HepG2 (cell line): ENCODE data around the gene TAF13. TPM values are rescaled to one million over a fixed set of nuclear protein-coding genes. Genes with fewer than 3 reads are reported as not detected.

ENCODE experiments used
- ESRRA ChIP-seq: sonication (generic); formaldehyde crosslinking; IDR thresholded peaks from 2 replicates; pipeline ENCODE4 v1.5.1; 2020; ENCODE audit warnings: mild to moderate bottlenecking, low read depth, missing genetic modification reagents
- HCFC1 ChIP-seq: fragments of 150-350 bp; IDR thresholded peaks from 2 replicates; pipeline ENCODE4 v1.6.1; 2014; ENCODE audit warnings: low read depth, low read length
- HNRNPUL1 ChIP-seq: fragments of 200-400 bp; formaldehyde crosslinking; IDR thresholded peaks from 2 replicates; pipeline ENCODE4 v1.6.1; 2017; ENCODE audit warnings: low read depth, mild to moderate bottlenecking, low read length, moderate library complexity
- IKZF4 ChIP-seq: sonication (generic); formaldehyde crosslinking; IDR thresholded peaks from 2 replicates; pipeline ENCODE4 v1.5.1; 2020; ENCODE audit warnings: borderline replicate concordance, mild to moderate bottlenecking, low read depth, missing genetic modification reagents; ENCODE audit errors: not compliant biosample characterization
- IRF2 ChIP-seq: IDR thresholded peaks from 2 replicates; pipeline ENCODE4 v1.6.1; 2018; ENCODE audit warnings: missing genetic modification reagents, missing compliant biosample characterization
- KLF12 ChIP-seq: sonication (generic); formaldehyde crosslinking; IDR thresholded peaks from 2 replicates; pipeline ENCODE4 v1.4.0; 2020; ENCODE audit warnings: missing genetic modification reagents, borderline replicate concordance
- MXD4 ChIP-seq: IDR thresholded peaks from 2 replicates; pipeline ENCODE4 v1.6.1; 2016; ENCODE audit warnings: mild to moderate bottlenecking, missing biosample characterization, missing genetic modification reagents
- NFYC ChIP-seq: IDR thresholded peaks from 2 replicates; pipeline ENCODE4 v1.6.1; 2016; ENCODE audit warnings: missing genetic modification reagents, missing compliant biosample characterization
- POGZ ChIP-seq: sonication (generic); formaldehyde crosslinking; IDR thresholded peaks from 2 replicates; pipeline ENCODE4 v1.4.0; 2020; ENCODE audit warnings: mild to moderate bottlenecking, missing genetic modification reagents
- SIN3A ChIP-seq: IDR thresholded peaks from 2 replicates; pipeline ENCODE4 v1.6.1; 2011; ENCODE audit warnings: low read depth, mild to moderate bottlenecking, control low read depth, low read length, borderline replicate concordance
- SNAPC2 ChIP-seq: sonication (generic); formaldehyde crosslinking; IDR thresholded peaks from 2 replicates; pipeline ENCODE4 v1.8.1; 2022; ENCODE audit warnings: mild to moderate bottlenecking, missing genetic modification reagents
- SP4 ChIP-seq: sonication (generic); formaldehyde crosslinking; IDR thresholded peaks from 2 replicates; pipeline ENCODE4 v1.8.1; 2023; ENCODE audit warnings: mild to moderate bottlenecking, missing genetic modification reagents
- SRSF1 ChIP-seq: fragments of 200-400 bp; formaldehyde crosslinking; optimal IDR thresholded peaks from 2 replicates; pipeline ENCODE3; 2017; ENCODE audit warnings: mild to moderate bottlenecking, low read depth, low read length, moderate library complexity
- TBX2 ChIP-seq: sonication (generic); formaldehyde crosslinking; IDR thresholded peaks from 2 replicates; pipeline ENCODE4 v1.5.0; 2020; ENCODE audit warnings: missing genetic modification reagents, mild to moderate bottlenecking, borderline replicate concordance
- ZNF136 ChIP-seq: sonication (generic); formaldehyde crosslinking; IDR thresholded peaks from 2 replicates; pipeline ENCODE4 v1.8.1; 2022; ENCODE audit warnings: low read depth, mild to moderate bottlenecking, moderate library complexity, missing genetic modification reagents
- ZNF205 ChIP-seq: IDR thresholded peaks from 2 replicates; pipeline ENCODE4 v1.6.1; 2018; ENCODE audit warnings: missing biosample characterization, missing genetic modification reagents
- ZNF331 ChIP-seq: sonication (generic); formaldehyde crosslinking; IDR thresholded peaks from 2 replicates; pipeline ENCODE4 v1.4.0; 2020; ENCODE audit warnings: missing genetic modification reagents
- ZNF354B ChIP-seq: sonication (generic); formaldehyde crosslinking; IDR thresholded peaks from 2 replicates; pipeline ENCODE4 v1.8.0; 2022; ENCODE audit warnings: mild to moderate bottlenecking, missing genetic modification reagents
- ZNF557 ChIP-seq: sonication (generic); formaldehyde crosslinking; IDR thresholded peaks from 2 replicates; pipeline ENCODE4 v1.4.0; 2020; ENCODE audit warnings: missing genetic modification reagents
- ZNF879 ChIP-seq: sonication (generic); formaldehyde crosslinking; IDR thresholded peaks from 2 replicates; pipeline ENCODE4 v1.8.1; 2023; ENCODE audit warnings: missing genetic modification reagents
- polyA plus RNA-seq, 8 experiments: library from polyadenylated mRNA; depleted of rRNA in 3 of 8; stranded (reverse) in 7 of 8; unstranded in 1 of 8; fragments of >200 nt; fragmentation: Illumina TruSeq in 4 of 8; extraction: Trizol in 4 of 8; gene quantifications; 2 replicates each; pipeline versions ENCODE4 v1.2.1 to v1.2.3, GENCODE V29; 2011 to 2016; ENCODE audit warnings: low read depth in 4 of 8, missing spikeins in 1 of 8, mixed read lengths in 1 of 8; ENCODE audit not compliant: insufficient read depth in 1 of 8
- total RNA-seq, 5 experiments: library from RNA; depleted of rRNA; stranded (reverse); fragments of >200 nt; fragmentation: Illumina TruSeq; extraction: Trizol; gene quantifications; 2 replicates each; pipeline ENCODE4 v1.2.3, GENCODE V29; 2016; ENCODE audit warnings: low read depth in 1 of 5
- TF ChIP-seq, protein P1 (sequence below): sonication (generic); formaldehyde crosslinking; IDR thresholded peaks from 2 replicates; pipeline ENCODE4 v1.4.0; 2020; ENCODE audit warnings: low read depth, mild to moderate bottlenecking, missing genetic modification reagents
- TF ChIP-seq, protein P2 (sequence below): sonication (generic); formaldehyde crosslinking; IDR thresholded peaks from 2 replicates; pipeline ENCODE4; 2020; ENCODE audit warnings: missing genetic modification reagents, mild to moderate bottlenecking, borderline replicate concordance
- TF ChIP-seq, protein P3 (sequence below): sonication (generic); formaldehyde crosslinking; IDR thresholded peaks from 2 replicates; pipeline ENCODE4 v1.8.1; 2023; ENCODE audit warnings: mild to moderate bottlenecking, missing genetic modification reagents
- TF ChIP-seq, protein P4 (sequence below): sonication (generic); formaldehyde crosslinking; IDR thresholded peaks from 2 replicates; pipeline ENCODE4 v1.8.1; 2023; ENCODE audit warnings: mild to moderate bottlenecking, missing genetic modification reagents

Gene TAF13
- total and polyA plus RNA-seq, 2 of the 13 experiments (the other 11 are each of a cell fraction or from before 2014, with no cell fraction given): 11.5 to 36.3 TPM

DNA sequence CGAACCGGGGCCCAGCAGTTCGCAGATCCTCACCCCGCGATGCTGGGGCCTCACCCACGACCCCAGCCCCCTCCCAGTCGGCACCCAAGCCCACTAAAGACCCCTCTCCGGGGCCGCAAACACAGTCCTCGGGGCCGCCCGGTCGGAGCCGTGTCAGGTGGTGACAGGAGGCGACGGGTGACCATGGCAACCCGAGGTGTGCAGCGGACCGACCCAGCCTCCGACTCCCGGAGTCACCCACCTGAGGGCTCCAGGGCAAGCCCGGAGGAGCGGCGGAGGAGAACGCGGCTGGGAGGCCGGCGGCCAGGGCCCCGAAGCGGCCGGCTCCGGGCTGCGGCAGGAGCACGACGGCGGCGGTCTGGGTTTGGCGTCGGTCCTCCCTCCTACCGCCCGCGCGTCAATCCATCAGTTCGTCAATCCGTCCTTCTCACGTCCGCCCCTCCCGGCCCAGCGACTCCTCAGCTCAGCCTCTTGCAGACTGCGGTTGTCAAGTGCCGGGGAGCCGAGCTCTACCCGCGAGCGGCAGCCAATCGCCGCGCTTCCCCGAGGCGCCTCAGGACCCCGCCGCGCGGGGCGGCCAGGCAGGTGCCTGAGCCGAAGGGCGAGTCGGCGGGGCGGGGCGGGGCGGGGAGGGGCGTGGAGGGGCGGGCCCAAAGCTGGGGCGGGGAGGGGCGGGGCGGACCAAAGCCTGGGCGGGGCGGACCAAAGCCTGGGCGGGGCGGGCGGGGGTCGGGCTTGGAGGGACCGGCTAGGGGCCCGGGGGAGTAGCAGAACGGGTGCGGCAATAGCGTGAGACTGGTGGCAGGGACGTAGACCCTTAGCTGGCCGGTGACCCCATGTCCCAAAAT lies 34.0 kb downstream of the TAF13 start, which contains the start of gene WDR47 (continued):
- peak; percentile 42; the same call in 1 of the 2 replicates for TF ChIP-seq POGZ (CRISPR knock-in tag)
- TF ChIP-seq ZNF136 (CRISPR knock-in tag): no peak
- TF ChIP-seq, protein P1, sequence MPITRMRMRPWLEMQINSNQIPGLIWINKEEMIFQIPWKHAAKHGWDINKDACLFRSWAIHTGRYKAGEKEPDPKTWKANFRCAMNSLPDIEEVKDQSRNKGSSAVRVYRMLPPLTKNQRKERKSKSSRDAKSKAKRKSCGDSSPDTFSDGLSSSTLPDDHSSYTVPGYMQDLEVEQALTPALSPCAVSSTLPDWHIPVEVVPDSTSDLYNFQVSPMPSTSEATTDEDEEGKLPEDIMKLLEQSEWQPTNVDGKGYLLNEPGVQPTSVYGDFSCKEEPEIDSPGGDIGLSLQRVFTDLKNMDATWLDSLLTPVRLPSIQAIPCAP (CRISPR knock-in tag): no peak
- TF ChIP-seq IKZF4 (CRISPR knock-in tag): peak; percentile 10
- 0 out of 2 replicates have a peak, but pooled peaks have one; percentile 43 for TF ChIP-seq SP4 (CRISPR knock-in tag)
- TF ChIP-seq ZNF879 (CRISPR knock-in tag): no peak
- TF ChIP-seq MXD4: peak; percentile 67; the same call in 1 of the 2 replicates
- peak; percentile 37 for TF ChIP-seq TBX2 (CRISPR knock-in tag)
- TF ChIP-seq KLF12 (CRISPR knock-in tag): no peak; the same call in 1 of the 2 replicates
- 0 out of 2 replicates have a peak, but pooled peaks have one; percentile 21 for TF ChIP-seq ZNF205 (CRISPR knock-in tag)
- TF ChIP-seq SRSF1: peak; percentile 53
- no peak for TF ChIP-seq ZNF354B (CRISPR knock-in tag)
- 0 out of 2 replicates have a peak, but pooled peaks have one; percentile 20 for TF ChIP-seq SNAPC2 (CRISPR knock-in tag)
- TF ChIP-seq ESRRA (CRISPR knock-in tag): 0 out of 2 replicates have a peak, but pooled peaks have one; percentile 36
- no peak for TF ChIP-seq ZNF557 (CRISPR knock-in tag)
- TF ChIP-seq HNRNPUL1: no peak
- TF ChIP-seq NFYC (CRISPR knock-in tag): peak; percentile 75
- TF ChIP-seq HCFC1: no peak
- TF ChIP-seq, protein P2, sequence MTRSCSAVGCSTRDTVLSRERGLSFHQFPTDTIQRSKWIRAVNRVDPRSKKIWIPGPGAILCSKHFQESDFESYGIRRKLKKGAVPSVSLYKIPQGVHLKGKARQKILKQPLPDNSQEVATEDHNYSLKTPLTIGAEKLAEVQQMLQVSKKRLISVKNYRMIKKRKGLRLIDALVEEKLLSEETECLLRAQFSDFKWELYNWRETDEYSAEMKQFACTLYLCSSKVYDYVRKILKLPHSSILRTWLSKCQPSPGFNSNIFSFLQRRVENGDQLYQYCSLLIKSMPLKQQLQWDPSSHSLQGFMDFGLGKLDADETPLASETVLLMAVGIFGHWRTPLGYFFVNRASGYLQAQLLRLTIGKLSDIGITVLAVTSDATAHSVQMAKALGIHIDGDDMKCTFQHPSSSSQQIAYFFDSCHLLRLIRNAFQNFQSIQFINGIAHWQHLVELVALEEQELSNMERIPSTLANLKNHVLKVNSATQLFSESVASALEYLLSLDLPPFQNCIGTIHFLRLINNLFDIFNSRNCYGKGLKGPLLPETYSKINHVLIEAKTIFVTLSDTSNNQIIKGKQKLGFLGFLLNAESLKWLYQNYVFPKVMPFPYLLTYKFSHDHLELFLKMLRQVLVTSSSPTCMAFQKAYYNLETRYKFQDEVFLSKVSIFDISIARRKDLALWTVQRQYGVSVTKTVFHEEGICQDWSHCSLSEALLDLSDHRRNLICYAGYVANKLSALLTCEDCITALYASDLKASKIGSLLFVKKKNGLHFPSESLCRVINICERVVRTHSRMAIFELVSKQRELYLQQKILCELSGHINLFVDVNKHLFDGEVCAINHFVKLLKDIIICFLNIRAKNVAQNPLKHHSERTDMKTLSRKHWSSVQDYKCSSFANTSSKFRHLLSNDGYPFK: no peak
- TF ChIP-seq, protein P3, sequence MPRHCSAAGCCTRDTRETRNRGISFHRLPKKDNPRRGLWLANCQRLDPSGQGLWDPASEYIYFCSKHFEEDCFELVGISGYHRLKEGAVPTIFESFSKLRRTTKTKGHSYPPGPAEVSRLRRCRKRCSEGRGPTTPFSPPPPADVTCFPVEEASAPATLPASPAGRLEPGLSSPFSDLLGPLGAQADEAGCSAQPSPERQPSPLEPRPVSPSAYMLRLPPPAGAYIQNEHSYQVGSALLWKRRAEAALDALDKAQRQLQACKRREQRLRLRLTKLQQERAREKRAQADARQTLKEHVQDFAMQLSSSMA (CRISPR knock-in tag): no peak
- peak; percentile 29; the same call in 1 of the 2 replicates for TF ChIP-seq ZNF331 (CRISPR knock-in tag)
- TF ChIP-seq, protein P4, sequence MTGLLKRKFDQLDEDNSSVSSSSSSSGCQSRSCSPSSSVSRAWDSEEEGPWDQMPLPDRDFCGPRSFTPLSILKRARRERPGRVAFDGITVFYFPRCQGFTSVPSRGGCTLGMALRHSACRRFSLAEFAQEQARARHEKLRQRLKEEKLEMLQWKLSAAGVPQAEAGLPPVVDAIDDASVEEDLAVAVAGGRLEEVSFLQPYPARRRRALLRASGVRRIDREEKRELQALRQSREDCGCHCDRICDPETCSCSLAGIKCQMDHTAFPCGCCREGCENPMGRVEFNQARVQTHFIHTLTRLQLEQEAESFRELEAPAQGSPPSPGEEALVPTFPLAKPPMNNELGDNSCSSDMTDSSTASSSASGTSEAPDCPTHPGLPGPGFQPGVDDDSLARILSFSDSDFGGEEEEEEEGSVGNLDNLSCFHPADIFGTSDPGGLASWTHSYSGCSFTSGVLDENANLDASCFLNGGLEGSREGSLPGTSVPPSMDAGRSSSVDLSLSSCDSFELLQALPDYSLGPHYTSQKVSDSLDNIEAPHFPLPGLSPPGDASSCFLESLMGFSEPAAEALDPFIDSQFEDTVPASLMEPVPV (CRISPR knock-in tag): peak; percentile 72; the same call in 1 of the 2 replicates
- TF ChIP-seq IRF2 (CRISPR knock-in tag): peak; percentile 40; the same call in 1 of the 2 replicates
- peak; percentile 64; the same call in 1 of the 2 replicates for TF ChIP-seq SIN3A
